GM19463 (cell line): ENCODE results near the gene FEM1B.

Experiments
- ATAC-seq: cut with Tn5 transposase; IDR thresholded peaks from one replicate; pipeline ENCODE4 v1.9.1; 2021; ENCODE audit warnings: mild to moderate bottlenecking, moderate library complexity; ENCODE audit not compliant: unreplicated experiment

The FEM1B gene

DNA sequence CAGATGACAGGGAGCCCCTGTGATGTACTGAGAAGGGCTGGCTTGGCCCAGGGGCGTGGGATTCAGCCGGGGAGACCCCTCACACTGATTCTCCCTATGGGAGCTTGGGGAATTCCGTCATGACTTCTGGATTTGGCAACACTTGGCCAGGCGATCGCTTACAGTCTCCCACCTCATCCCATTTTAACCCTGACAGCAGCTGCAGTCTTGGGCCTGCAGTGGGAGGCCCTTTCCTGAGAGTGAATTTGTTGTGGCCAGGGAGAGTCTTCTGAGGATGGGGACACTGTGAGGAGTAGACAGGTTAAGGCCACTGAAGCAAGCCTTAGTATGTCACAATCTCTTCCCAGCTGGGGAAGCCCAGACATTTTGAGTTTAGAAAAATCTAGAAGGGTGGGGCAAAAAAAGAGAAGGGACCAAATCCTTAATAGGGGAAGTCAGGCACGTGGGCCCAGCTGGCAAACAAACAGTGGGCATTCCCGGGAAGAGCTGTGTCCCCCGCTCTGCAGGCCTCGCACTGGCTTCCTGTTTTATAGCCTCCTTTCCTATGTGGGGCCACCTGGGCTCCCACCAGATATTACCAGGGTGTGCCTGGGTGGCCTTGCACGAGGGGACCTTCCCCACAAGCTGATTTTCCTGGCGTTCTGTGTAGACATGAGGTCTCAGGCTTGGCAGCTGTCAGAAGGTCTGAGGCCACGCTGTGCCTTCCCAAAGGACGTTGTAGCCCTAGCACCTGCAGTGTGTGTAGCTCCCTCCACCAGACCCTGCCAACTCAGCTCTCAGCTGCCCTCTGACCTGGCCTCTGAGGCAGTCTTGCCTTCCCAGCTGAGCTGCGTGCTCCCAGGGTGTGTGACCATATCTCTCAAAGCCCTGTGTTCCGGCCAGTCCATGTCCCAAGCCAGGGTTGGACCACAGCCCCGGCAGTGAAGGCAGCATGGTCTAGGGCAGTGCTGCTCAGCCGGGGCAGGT, 64.5 kb downstream of the FEM1B start:
- no peak for ATAC-seq

DNA sequence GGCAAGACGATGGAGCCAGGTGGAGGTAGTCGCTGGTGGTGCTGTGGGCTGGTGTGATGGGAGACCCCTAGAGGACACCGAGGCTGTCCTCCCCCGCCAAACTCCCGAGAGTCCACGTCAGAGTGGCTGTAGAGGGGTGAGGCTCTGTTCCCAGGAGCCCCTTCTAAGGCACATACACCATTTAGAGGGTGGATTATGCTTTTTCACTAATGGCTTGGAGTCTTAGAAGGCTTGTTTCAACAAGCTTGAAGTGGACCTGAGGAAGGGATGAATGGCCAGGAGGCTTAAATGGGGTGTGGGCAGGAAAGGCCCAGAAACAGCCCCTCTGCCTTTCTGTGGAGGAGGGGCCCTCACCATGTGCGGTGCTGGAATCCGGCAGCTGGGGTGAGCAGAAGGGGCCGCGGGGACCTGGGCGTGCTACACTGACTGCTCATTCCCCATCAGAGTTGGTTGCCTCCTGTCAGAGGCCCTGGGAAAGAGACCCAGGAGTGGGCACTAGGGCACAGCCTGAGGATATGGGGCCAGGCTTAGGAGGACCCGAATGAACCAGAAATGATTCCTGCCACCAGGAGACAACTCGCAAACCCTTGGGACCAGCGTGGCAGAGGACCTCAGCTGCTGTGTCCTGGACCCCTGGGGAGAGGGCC, 66.2 kb downstream of the FEM1B start:
- no peak for ATAC-seq

DNA sequence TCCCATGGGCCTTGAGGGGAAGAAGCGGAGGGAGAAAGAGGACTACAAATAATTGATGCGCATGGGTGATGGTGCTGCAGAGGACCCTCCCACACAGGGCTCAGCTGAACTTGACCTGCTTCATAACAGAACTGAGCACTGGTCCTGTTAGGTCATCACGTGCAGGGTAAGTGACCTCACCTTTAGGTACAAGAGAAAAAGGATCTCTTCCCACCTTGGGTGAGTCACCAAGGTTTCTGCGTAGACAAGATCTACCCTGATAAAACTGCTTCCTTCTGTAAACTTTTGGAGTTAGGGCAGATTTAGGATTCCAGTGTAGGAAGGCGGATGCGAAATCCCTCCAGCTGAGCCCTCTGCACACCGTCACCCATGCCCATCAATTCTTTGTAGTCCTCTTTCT, 67.1 kb downstream of the FEM1B start:
- no peak for ATAC-seq
